Hepatocyte (in vitro differentiated cells): ENCODE data around the gene ADAMTS12. TPM values are rescaled to one million over a fixed set of nuclear protein-coding genes. Genes with fewer than 3 reads are reported as not detected.

Source experiments
- DNase-seq: peaks from one replicate; pipeline ENCODE4 v3.0.0-alpha.2; 2016; ENCODE audit warnings: low spot score
- H2AFZ ChIP-seq: fragments of 200-600 bp; sonication (generic); 2 replicates; pipeline ENCODE4 v1.6.0; 2016; ENCODE audit warnings: antibody characterized with exemption, mild to moderate bottlenecking
- H3K27ac ChIP-seq: fragments of 200-600 bp; sonication (generic); 2 replicates; pipeline ENCODE4 v1.5.1; 2016; ENCODE audit warnings: mild to moderate bottlenecking
- H3K27me3 ChIP-seq: fragments of 200-600 bp; sonication (generic); 2 replicates; pipeline ENCODE4 v1.6.1; 2016
- H3K36me3 ChIP-seq: fragments of 200-600 bp; sonication (generic); replicated peaks from 2 replicates; pipeline ENCODE4 v1.5.1; 2016; ENCODE audit warnings: low read depth; ENCODE audit not compliant: insufficient read depth
- H3K4me1 ChIP-seq: fragments of 200-600 bp; sonication (generic); 2 replicates; pipeline ENCODE4 v1.5.1; 2016; ENCODE audit warnings: mild to moderate bottlenecking, moderate library complexity; ENCODE audit not compliant: insufficient read depth
- H3K4me2 ChIP-seq: fragments of 200-600 bp; sonication (generic); 2 replicates; pipeline ENCODE4 v1.6.0; 2016
- H3K4me3 ChIP-seq: fragments of 200-600 bp; sonication (generic); 2 replicates; pipeline ENCODE4 v1.5.1; 2016; ENCODE audit warnings: mild to moderate bottlenecking
- H3K79me2 ChIP-seq: fragments of 200-600 bp; sonication (generic); 2 replicates; pipeline ENCODE4 v1.6.0; 2017; ENCODE audit warnings: mild to moderate bottlenecking
- H3K9me2 ChIP-seq: fragments of 200-600 bp; sonication (generic); replicated peaks from 2 replicates; pipeline ENCODE4 v1.6.0; 2017; ENCODE audit warnings: mild to moderate bottlenecking; ENCODE audit not compliant: insufficient read depth
- H3K9me3 ChIP-seq: fragments of 200-600 bp; sonication (generic); 2 replicates; pipeline ENCODE4 v1.5.1; 2016; ENCODE audit warnings: low read depth, mild to moderate bottlenecking
- H4K20me1 ChIP-seq: fragments of 200-600 bp; sonication (generic); 2 replicates; pipeline ENCODE4 v1.6.0; 2016; ENCODE audit warnings: mild to moderate bottlenecking; ENCODE audit not compliant: insufficient read depth, poor library complexity, severe bottlenecking
- CTCF ChIP-seq: fragments of 200-600 bp; sonication (generic); IDR thresholded peaks from 2 replicates; pipeline ENCODE4 v1.5.1; 2016; ENCODE audit warnings: antibody characterized with exemption, mild to moderate bottlenecking; ENCODE audit not compliant: poor library complexity
- EZH2 ChIP-seq: fragments of 200-600 bp; sonication (generic); IDR thresholded peaks from 2 replicates; pipeline ENCODE4 v1.6.1; 2016; ENCODE audit warnings: antibody characterized with exemption, mild to moderate bottlenecking, borderline replicate concordance
- EZH2phosphoT487 ChIP-seq: fragments of 200-600 bp; sonication (generic); IDR thresholded peaks from one replicate; pipeline ENCODE4 v1.6.1; 2018; ENCODE audit warnings: antibody characterized with exemption, mild to moderate bottlenecking, low read depth, moderate library complexity; ENCODE audit not compliant: unreplicated experiment, severe bottlenecking
- WGBS: methylation state at CpG from one replicate; pipeline ENCODE4 v1.1.6; 2016; ENCODE audit warnings: low lambda C conversion rate; ENCODE audit errors: missing lambda C conversion rate; 5-methylcytosine and 5-hydroxymethylcytosine counted together
- polyA plus RNA-seq: library from polyadenylated mRNA; unstranded; fragments of >200 nt; fragmentation: Nextera tagmentation; extraction: Ambion mirVana; gene quantifications from 2 replicates; pipeline ENCODE4 v1.2.1, GENCODE V29; 2016
- total RNA-seq: library from RNA; depleted of rRNA; stranded (reverse); fragments of >200 nt; gene quantifications from 2 replicates; pipeline ENCODE4 v1.2.3, GENCODE V29; 2014

Gene ADAMTS12
- total and polyA plus RNA-seq, 2 experiments from 2014 or later, result 3.2 to 8.9 TPM

GRCh38 chr5:33621514-33621913 is 270.3 kb downstream of the ADAMTS12 start:
- Histone ChIP-seq H3K4me1 (no peaks in the 10 kb centered on the region), H3K4me3 (no peak overlapping the region), H3K9me3 (no peaks in the 10 kb centered on the region), H3K79me2 (no peaks in the 10 kb centered on the region), H3K4me2 (no peak overlapping the region), H3K36me3 (no peaks in the 10 kb centered on the region), H2AFZ (no peak overlapping the region), H4K20me1 (no peaks in the 10 kb centered on the region), H3K27ac (no peak overlapping the region), H3K27me3 (no peaks in the 10 kb centered on the region), H3K9me2 (no peaks in the 10 kb centered on the region)
- TF ChIP-seq EZH2 (no peak), CTCF (no peak), EZH2phosphoT487 (no peak)
- DNase-seq, result no peak
- WGBS, result 69% methylated on average over 1 of the region's 1 CpG

GRCh38 chr5:33614039-33614438 is 277.8 kb downstream of the ADAMTS12 start:
- no peak overlapping the region for H3K27ac ChIP-seq
- no peaks in the 10 kb centered on the region for H4K20me1 ChIP-seq
- no peaks in the 10 kb centered on the region for H3K27me3 ChIP-seq
- no peaks in the 10 kb centered on the region for H3K9me2 ChIP-seq
- no peak for DNase-seq
- H3K4me3 ChIP-seq, result no peak overlapping the region
- H3K79me2 ChIP-seq, result no peaks in the 10 kb centered on the region
- TF ChIP-seq CTCF (no peak), EZH2 (no peak), EZH2phosphoT487 (no peak)
- 99% methylated on average over 3 of the region's 3 CpGs for WGBS
- no peak overlapping the region for H2AFZ ChIP-seq
- no peaks in the 10 kb centered on the region for H3K4me1 ChIP-seq
- no peaks in the 10 kb centered on the region for H3K36me3 ChIP-seq
- no peak overlapping the region for H3K4me2 ChIP-seq
- no peaks in the 10 kb centered on the region for H3K9me3 ChIP-seq

- no peak for DNase-seq
- Histone ChIP-seq H3K4me2 (no peak overlapping the region), H3K27me3 (no peaks in the 10 kb centered on the region), H3K4me3 (no peak overlapping the region), H3K4me1 (no peaks in the 10 kb centered on the region), H2AFZ (no peak overlapping the region), H3K27ac (no peak overlapping the region), H3K9me3 (no peaks in the 10 kb centered on the region), H3K79me2 (no peaks in the 10 kb centered on the region), H3K9me2 (no peaks in the 10 kb centered on the region), H3K36me3 (no peaks in the 10 kb centered on the region), H4K20me1 (no peaks in the 10 kb centered on the region)
- WGBS, result 81% methylated on average over 1 of the region's 1 CpG
- TF ChIP-seq EZH2phosphoT487 (no peak), EZH2 (no peak), CTCF (no peak)
Measured at GRCh38 chr5:33612386-33612785, 279.4 kb downstream of the ADAMTS12 start.

GRCh38 chr5:33611877-33612276 is 279.9 kb downstream of the ADAMTS12 start:
- 90% methylated on average over 1 of the region's 1 CpG for WGBS
- no peaks in the 10 kb centered on the region for H4K20me1 ChIP-seq
- H2AFZ ChIP-seq, result no peak overlapping the region
- H3K27me3 ChIP-seq, result no peaks in the 10 kb centered on the region
- H3K4me3 ChIP-seq, result no peak overlapping the region
- H3K4me2 ChIP-seq, result no peak overlapping the region
- no peaks in the 10 kb centered on the region for H3K79me2 ChIP-seq
- no peak for TF ChIP-seq CTCF
- no peak for TF ChIP-seq EZH2
- no peak for TF ChIP-seq EZH2phosphoT487
- no peaks in the 10 kb centered on the region for H3K36me3 ChIP-seq
- H3K9me3 ChIP-seq, result no peaks in the 10 kb centered on the region
- DNase-seq, result no peak
- no peak overlapping the region for H3K27ac ChIP-seq
- no peaks in the 10 kb centered on the region for H3K9me2 ChIP-seq
- H3K4me1 ChIP-seq, result no peaks in the 10 kb centered on the region
